Neural cell (in vitro differentiated cells): ENCODE measurements around the gene TEX22. TPM values are rescaled to one million over a fixed set of nuclear protein-coding genes. Genes with fewer than 3 reads are reported as not detected.

Experiments used
- H2AFZ ChIP-seq: fragments of 200-600, 300-800 bp; sonication (generic), shearing (Covaris generic); 2 replicates; pipeline ENCODE4 v1.6.0; 2014; ENCODE audit warnings: low read depth, mild to moderate bottlenecking, antibody characterized with exemption, low read length, moderate library complexity
- H3F3A ChIP-seq: fragments of 200-600 bp; shearing (Covaris generic); 2 replicates; pipeline ENCODE4 v1.6.1; 2016; ENCODE audit warnings: mild to moderate bottlenecking, moderate library complexity, mixed read lengths, antibody characterized with exemption, low read length; ENCODE audit not compliant: insufficient read depth, poor library complexity, severe bottlenecking
- H3K27ac ChIP-seq: fragments of 200-600, 300-800 bp; sonication (generic), shearing (Covaris generic); 2 replicates; pipeline ENCODE4 v1.5.1; 2014; ENCODE audit warnings: mild to moderate bottlenecking, low read length, moderate library complexity
- H3K27me3 ChIP-seq: fragments of 300-800, 200-600 bp; sonication (generic), shearing (Covaris generic); 2 replicates; pipeline ENCODE4 v1.6.0; 2014; ENCODE audit warnings: mild to moderate bottlenecking, low read depth, low read length, moderate library complexity; ENCODE audit not compliant: insufficient read depth
- H3K36me3 ChIP-seq: fragments of 300-800, 200-600 bp; sonication (generic), shearing (Covaris generic); 2 replicates; pipeline ENCODE4 v1.5.1; 2014; ENCODE audit warnings: mild to moderate bottlenecking, antibody characterized with exemption, low read length, moderate library complexity; ENCODE audit not compliant: insufficient read depth
- H3K4me2 ChIP-seq: fragments of 300-800, 200-600 bp; sonication (generic), shearing (Covaris generic); 2 replicates; pipeline ENCODE4 v1.6.0; 2014; ENCODE audit warnings: mild to moderate bottlenecking, low read length
- H3K4me3 ChIP-seq: fragments of 300-800, 200-600 bp; sonication (generic), shearing (Covaris generic); 2 replicates; pipeline ENCODE4 v1.5.1; 2014; ENCODE audit warnings: mild to moderate bottlenecking, low read length, moderate library complexity
- H3K79me2 ChIP-seq: fragments of 200-600 bp; shearing (Covaris generic); replicated peaks from 2 replicates; pipeline ENCODE4 v1.6.0; 2014; ENCODE audit warnings: mild to moderate bottlenecking, low read length, moderate library complexity; ENCODE audit not compliant: insufficient read depth
- H3K9ac ChIP-seq: fragments of 300-800, 200-600 bp; sonication (generic), shearing (Covaris generic); 2 replicates; pipeline ENCODE4 v1.6.1; 2016; ENCODE audit warnings: mild to moderate bottlenecking, low read length, mixed read lengths
- H3K9me2 ChIP-seq: fragments of 200-600 bp; shearing (Covaris generic); 2 replicates; pipeline ENCODE4 v1.6.1; 2016; ENCODE audit warnings: mild to moderate bottlenecking, low read length, mixed read lengths; ENCODE audit not compliant: insufficient read depth
- H3K9me3 ChIP-seq: fragments of 200-600, 300-800 bp; sonication (generic), shearing (Covaris generic); 2 replicates; pipeline ENCODE4 v1.6.1; 2016; ENCODE audit warnings: mild to moderate bottlenecking, mixed run types, low read length, moderate library complexity, mixed read lengths
- H4K20me1 ChIP-seq: fragments of 200-600 bp; shearing (Covaris generic); 2 replicates; pipeline ENCODE4 v1.6.1; 2016; ENCODE audit warnings: mild to moderate bottlenecking, mixed run types; ENCODE audit not compliant: insufficient read depth
- CTCF ChIP-seq: fragments of 450-650 bp; IDR thresholded peaks from 2 replicates; pipeline ENCODE4 v1.5.1; 2014; ENCODE audit warnings: antibody characterized with exemption, mild to moderate bottlenecking, moderate library complexity; ENCODE audit not compliant: poor library complexity, severe bottlenecking
- EP300 ChIP-seq: fragments of 450-650 bp; conservative IDR thresholded peaks from 2 replicates; pipeline ENCODE4 v1.6.1; 2014; ENCODE audit warnings: antibody characterized with exemption, mild to moderate bottlenecking, moderate library complexity; ENCODE audit not compliant: poor library complexity, severe bottlenecking
- EZH2 ChIP-seq: fragments of 200-600, 300-800 bp; shearing (Covaris generic), sonication (generic); IDR thresholded peaks from 2 replicates; pipeline ENCODE4 v1.6.1; 2014; ENCODE audit warnings: antibody characterized with exemption, low read length, borderline replicate concordance, mild to moderate bottlenecking; ENCODE audit not compliant: insufficient read depth, poor library complexity, severe bottlenecking
- MXI1 ChIP-seq: fragments of 450-650 bp; conservative IDR thresholded peaks from 2 replicates; pipeline ENCODE4 v1.6.1; 2014; ENCODE audit warnings: antibody characterized with exemption, mild to moderate bottlenecking; ENCODE audit not compliant: poor library complexity, severe bottlenecking
- POLR2AphosphoS5 ChIP-seq: IDR thresholded peaks from 2 replicates; pipeline ENCODE4 v1.6.1; 2012
- RAD21 ChIP-seq: fragments of 450-650 bp; conservative IDR thresholded peaks from 2 replicates; pipeline ENCODE4 v1.6.1; 2014; ENCODE audit warnings: antibody characterized with exemption, mild to moderate bottlenecking, moderate library complexity
- SMC3 ChIP-seq: fragments of 450-650 bp; conservative IDR thresholded peaks from 2 replicates; pipeline ENCODE4 v1.6.1; 2014; ENCODE audit warnings: antibody characterized with exemption, mild to moderate bottlenecking, moderate library complexity; ENCODE audit not compliant: poor library complexity
- TAF1 ChIP-seq: IDR thresholded peaks from 2 replicates; pipeline ENCODE4 v1.6.1; 2012; ENCODE audit warnings: low read depth
- polyA plus RNA-seq: library from polyadenylated mRNA; depleted of rRNA; stranded (reverse); fragments of >200 nt; gene quantifications from 2 replicates; pipeline ENCODE4 v1.2.3, GENCODE V29; 2014
- TF ChIP-seq, protein P1 (sequence below): IDR thresholded peaks from 2 replicates; pipeline ENCODE4 v1.6.1; 2012; ENCODE audit warnings: borderline replicate concordance

The TEX22 gene
- polyA plus RNA-seq, 1 donor from 2014 or later = 0.22 TPM

GRCh38 chr14:105378873-105379685 is 19.3 kb upstream of the TEX22 start:
- H3K36me3 ChIP-seq = no peaks in the 10 kb centered on the region
- H3K27ac ChIP-seq = no peak overlapping the region
- TF ChIP-seq, protein P1, sequence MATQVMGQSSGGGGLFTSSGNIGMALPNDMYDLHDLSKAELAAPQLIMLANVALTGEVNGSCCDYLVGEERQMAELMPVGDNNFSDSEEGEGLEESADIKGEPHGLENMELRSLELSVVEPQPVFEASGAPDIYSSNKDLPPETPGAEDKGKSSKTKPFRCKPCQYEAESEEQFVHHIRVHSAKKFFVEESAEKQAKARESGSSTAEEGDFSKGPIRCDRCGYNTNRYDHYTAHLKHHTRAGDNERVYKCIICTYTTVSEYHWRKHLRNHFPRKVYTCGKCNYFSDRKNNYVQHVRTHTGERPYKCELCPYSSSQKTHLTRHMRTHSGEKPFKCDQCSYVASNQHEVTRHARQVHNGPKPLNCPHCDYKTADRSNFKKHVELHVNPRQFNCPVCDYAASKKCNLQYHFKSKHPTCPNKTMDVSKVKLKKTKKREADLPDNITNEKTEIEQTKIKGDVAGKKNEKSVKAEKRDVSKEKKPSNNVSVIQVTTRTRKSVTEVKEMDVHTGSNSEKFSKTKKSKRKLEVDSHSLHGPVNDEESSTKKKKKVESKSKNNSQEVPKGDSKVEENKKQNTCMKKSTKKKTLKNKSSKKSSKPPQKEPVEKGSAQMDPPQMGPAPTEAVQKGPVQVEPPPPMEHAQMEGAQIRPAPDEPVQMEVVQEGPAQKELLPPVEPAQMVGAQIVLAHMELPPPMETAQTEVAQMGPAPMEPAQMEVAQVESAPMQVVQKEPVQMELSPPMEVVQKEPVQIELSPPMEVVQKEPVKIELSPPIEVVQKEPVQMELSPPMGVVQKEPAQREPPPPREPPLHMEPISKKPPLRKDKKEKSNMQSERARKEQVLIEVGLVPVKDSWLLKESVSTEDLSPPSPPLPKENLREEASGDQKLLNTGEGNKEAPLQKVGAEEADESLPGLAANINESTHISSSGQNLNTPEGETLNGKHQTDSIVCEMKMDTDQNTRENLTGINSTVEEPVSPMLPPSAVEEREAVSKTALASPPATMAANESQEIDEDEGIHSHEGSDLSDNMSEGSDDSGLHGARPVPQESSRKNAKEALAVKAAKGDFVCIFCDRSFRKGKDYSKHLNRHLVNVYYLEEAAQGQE = no peak
- TF ChIP-seq EP300 (no peak), EZH2 (no peak), MXI1 (no peak), POLR2AphosphoS5 (no peak)
- H3K9me2 ChIP-seq = no peaks in the 10 kb centered on the region
- H3K4me2 ChIP-seq = no peak overlapping the region
- no peak overlapping the region for H3K9ac ChIP-seq
- no peaks in the 10 kb centered on the region for H3K79me2 ChIP-seq
- no peaks in the 10 kb centered on the region for H4K20me1 ChIP-seq
- no peak overlapping the region for H3K4me3 ChIP-seq
- no peaks in the 10 kb centered on the region for H3K27me3 ChIP-seq
- no peaks in the 10 kb centered on the region for H3F3A ChIP-seq
- no peak overlapping the region for H2AFZ ChIP-seq
- H3K9me3 ChIP-seq = no peaks in the 10 kb centered on the region

GRCh38 chr14:105379946-105380345 is 18.4 kb upstream of the TEX22 start:
- no peak overlapping the region for H3K4me3 ChIP-seq
- no peak overlapping the region for H3K4me2 ChIP-seq
- H3F3A ChIP-seq = no peaks in the 10 kb centered on the region
- H3K9ac ChIP-seq = no peak overlapping the region
- no peaks in the 10 kb centered on the region for H3K36me3 ChIP-seq
- no peaks in the 10 kb centered on the region for H3K9me3 ChIP-seq
- TF ChIP-seq SMC3 (no peak), POLR2AphosphoS5 (no peak), RAD21 (no peak), EZH2 (no peak), MXI1 (no peak), EP300 (no peak)
- H3K79me2 ChIP-seq = no peaks in the 10 kb centered on the region
- H3K27ac ChIP-seq = no peak overlapping the region
- H3K9me2 ChIP-seq = no peaks in the 10 kb centered on the region
- H2AFZ ChIP-seq = no peak overlapping the region
- no peaks in the 10 kb centered on the region for H4K20me1 ChIP-seq
- H3K27me3 ChIP-seq = no peaks in the 10 kb centered on the region

DNA sequence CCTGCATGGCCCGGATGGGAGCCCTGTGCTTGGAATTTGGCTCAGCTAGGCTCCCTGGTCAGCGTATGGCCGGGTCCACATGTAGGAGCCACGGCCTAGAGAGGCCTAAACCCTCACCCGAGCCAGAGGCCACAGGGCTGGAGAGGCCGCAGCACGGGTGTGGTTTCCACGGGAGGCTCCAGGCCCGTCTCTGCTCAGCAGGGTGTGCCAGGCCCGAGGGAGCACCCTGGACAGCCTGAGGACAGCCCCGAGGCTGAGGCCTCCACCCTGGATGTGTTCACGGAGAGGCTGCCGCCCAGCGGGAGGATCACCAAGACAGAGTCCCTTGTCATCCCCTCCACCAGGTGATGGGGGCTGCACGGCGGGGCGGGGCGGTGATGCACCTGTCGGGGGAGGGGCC is 17.6 kb upstream of the TEX22 start:
- no peak for TF ChIP-seq CTCF
- TF ChIP-seq, protein P1 = no peak
- TF ChIP-seq SMC3 = no peak
- no peak for TF ChIP-seq TAF1
- no peak for TF ChIP-seq EZH2
- no peak for TF ChIP-seq EP300
- TF ChIP-seq POLR2AphosphoS5 = no peak
- no peak for TF ChIP-seq MXI1
- no peak for TF ChIP-seq RAD21
- Histone ChIP-seq H3K27me3 (no peaks in the 10 kb centered on the region), H3K9me2 (no peaks in the 10 kb centered on the region), H2AFZ (no peak overlapping the region), H3K9me3 (no peaks in the 10 kb centered on the region), H3F3A (no peaks in the 10 kb centered on the region), H3K79me2 (no peaks in the 10 kb centered on the region), H3K4me3 (no peak overlapping the region), H3K9ac (no peak overlapping the region), H3K4me2 (no peak overlapping the region), H4K20me1 (no peaks in the 10 kb centered on the region), H3K36me3 (no peaks in the 10 kb centered on the region), H3K27ac (no peak overlapping the region)
